Sciatic nerve (tissue), 2 donors: ENCODE results near the gene ZNRD2. TPM values are rescaled to one million over a fixed set of nuclear protein-coding genes. Genes with fewer than 3 reads are reported as not detected.

Source experiments
- ATAC-seq: fragments of 200-7000 bp; cut with Tn5 transposase; one replicate; pipeline ENCODE4 v1.9.1; 2020; ENCODE audit warnings: mild to moderate bottlenecking, moderate library complexity
- DNase-seq: peaks from one replicate; pipeline ENCODE4 v3.0.0-alpha.2; 2020; ENCODE audit warnings: low spot score
- intact Hi-C: fragments of 100-400 bp; cut with DNase I; formaldehyde crosslinking; loops from one replicate; pipeline ENCODE4 v1.14.2; 2022
- total RNA-seq: library from RNA; stranded (reverse); fragmentation: NEBNext Ultra II Directional; extraction: Animal tissue kit (Norgen Biotek cat#: 25700); gene quantifications from one replicate; pipeline ENCODE4 v1.2.1, GENCODE V29; 2021
- donor health status: DM: no; HTN: no; CAD: no.
- donor health status: DM: no; HTN: no; CAD: no.

Gene ZNRD2
- total RNA-seq, 1 donor from 2014 or later, result 23.7 TPM

DNA sequence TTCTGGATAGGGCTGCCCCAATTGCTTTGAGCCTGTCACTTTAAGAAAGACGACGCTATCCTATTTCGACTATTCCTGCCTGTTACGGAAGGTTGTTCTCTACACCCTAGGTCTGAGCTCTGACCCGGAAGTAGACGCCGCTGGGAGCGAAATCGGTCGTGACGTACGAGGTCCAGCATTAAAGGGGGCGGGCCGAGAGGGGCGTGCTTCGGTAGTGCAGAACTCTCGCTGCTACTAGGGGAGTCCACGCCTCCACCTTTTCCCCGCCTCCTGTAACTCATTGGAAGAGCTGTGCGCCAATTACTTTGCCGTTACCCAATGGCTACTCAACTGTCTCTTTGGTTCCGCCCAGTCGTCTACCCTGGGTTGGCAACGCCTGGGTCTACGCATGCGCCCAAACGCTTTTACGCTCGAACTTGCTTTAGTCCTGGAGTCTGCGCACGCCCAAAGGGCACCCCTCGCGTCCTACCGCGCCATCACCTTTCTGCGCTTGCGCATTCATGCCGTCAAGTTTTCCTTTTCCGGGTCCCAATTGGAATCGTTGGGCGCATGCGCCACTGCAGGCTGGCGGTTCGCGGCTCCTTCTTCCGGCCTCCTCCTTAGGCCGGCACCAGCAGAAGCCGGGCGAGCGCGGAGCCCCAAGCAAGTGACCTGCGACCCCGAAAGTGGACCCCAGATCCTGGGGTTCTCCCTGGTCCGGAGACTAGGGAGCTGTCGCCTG, 45.1 kb downstream of the ZNRD2 start, which contains the start of gene PCNX3:
TSS of gene PCNX3 (plus strand) at position 548 of the 721 bp plus-strand sequence. CDS start 536 bp downstream, outside the sequence.
- peak; percentile 100 for DNase-seq
- peak; percentile 89 for ATAC-seq
- intact Hi-C loops, result no loop called here

GRCh38 chr11:65615950-65616574, 45.8 kb downstream of the ZNRD2 start:
- no peak for ATAC-seq
- intact Hi-C loops, result no loop called here
- no peak for DNase-seq

- ATAC-seq, result no peak
- no peak for DNase-seq
- intact Hi-C loops, result no loop called here
These were observed 46.3 kb downstream of the ZNRD2 start for GRCh38 chr11:65616575-65617001.

- DNase-seq (no peak), ATAC-seq (no peak)
- intact Hi-C loops, result no loop called here
These were observed 47.0 kb downstream of the ZNRD2 start for GRCh38 chr11:65617136-65617850.

DNA sequence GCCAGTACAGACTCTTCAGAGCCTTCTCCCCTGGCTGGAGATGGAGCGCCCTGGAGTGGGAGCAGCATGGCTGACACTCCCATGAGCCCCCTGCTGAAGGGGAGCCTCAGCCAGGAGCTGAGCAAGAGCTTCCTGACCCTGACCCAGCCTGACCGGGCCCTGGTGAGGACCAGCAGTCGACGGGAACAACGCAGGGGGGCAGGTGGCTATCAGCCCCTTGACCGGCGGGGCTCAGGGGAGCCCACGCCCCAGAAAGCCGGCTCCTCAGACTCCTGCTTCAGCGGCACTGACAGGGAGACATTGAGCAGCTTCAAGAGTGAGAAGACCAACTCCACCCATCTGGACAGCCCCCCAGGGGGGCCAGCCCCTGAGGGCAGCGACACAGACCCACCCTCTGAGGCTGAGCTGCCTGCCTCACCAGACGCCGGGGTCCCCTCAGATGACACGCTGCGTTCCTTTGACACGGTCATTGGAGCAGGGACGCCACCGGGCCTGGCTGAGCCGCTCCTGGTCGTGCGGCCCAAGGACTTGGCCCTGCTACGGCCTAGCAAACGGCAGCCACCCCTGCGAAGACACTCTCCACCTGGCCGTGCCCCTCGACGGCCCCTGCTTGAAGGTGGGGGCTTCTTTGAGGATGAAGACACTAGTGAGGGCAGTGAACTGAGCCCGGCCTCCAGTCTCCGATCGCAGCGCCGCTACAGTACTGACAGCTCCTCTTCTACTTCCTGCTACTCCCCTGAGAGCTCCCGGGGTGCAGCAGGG, 47.9 kb downstream of the ZNRD2 start:
- no peak for ATAC-seq
- intact Hi-C loops, result no loop called here
- no peak for DNase-seq

- intact Hi-C loops, result no loop called here
- no peak for DNase-seq
- ATAC-seq, result no peak
These were observed 48.5 kb downstream of the ZNRD2 start for GRCh38 chr11:65618763-65619162.

DNA sequence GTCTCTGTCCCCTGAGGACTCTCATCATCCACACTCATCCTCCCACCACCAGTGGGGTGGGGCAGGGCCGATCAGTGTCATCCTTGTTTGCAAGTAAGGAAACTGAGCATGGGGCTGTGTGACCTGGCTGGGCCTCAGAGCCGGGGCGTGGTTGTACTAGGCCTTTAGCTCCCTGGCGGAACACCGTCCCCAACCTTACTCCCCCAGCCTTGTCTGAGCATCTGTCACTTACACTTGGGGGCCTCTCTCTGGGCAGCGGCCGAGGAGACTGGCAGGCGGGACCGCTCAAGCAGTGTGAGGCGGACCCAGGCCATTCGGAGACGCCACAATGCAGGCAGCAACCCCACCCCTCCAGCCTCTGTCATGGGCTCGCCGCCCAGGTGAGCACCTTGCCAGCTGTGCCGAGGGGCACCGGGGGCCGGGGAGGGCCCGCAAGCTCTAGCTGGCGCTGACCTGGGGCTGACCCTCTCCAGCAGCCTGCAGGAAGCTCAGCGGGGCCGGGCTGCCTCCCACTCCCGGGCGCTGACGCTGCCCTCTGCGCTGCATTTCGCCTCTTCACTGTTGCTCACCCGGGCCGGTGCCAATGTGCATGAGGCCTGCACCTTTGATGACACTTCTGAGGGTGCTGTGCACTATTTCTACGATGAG, 49.1 kb downstream of the ZNRD2 start:
- DNase-seq (no peak), ATAC-seq (no peak)
- intact Hi-C loops, result no loop called here

DNA sequence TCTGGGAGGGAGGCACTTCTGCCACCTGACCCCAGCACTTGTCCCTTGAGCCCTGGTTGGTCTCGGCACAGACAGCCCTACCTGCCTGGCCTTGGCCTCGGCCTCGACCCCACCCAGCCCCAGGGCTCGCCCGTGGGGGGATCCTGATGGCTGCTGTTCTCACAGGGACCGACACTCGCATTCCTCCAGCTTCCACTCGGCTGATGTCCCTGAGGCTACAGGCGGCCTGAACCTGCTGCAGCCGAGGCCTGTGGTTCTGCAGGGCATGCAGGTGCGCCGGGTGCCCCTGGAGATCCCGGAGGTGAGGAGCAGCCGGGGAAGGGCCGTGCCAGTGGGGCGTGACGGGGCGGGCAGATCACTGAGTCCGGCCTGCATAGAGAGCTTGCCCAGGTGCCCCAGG, 50.4 kb downstream of the ZNRD2 start:
- ATAC-seq (no peak), DNase-seq (no peak)
- intact Hi-C loops, result no loop called here

DNA sequence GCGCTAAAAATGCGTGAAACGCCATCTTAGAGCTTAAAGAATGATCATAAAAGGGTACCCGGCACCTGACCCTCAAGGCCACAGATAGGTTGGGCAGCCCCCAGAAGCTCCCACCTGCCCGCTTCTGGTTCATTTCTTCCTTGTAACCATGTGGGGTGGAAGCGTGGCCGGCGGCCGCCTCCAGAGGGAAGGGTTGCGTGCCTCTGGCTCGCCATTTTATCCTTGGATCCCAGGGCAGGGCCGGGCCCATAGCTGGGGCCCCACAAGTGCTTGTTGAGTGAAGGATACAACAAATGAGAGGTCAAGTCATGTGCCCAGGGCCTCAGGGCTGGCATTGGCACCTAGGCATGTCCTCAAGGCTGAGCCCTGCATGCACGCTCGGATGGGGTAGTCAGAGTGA, 51.2 kb downstream of the ZNRD2 start:
- intact Hi-C loops, result no loop called here
- no peak for ATAC-seq
- no peak for DNase-seq

Other genes starting within 250 kb of the ZNRD2 start
- gene DPF2, start 236.6 kb upstream of the ZNRD2 start, total RNA-seq, result 62.5 TPM
- not detected for gene TIGD3, start 215.7 kb upstream of the ZNRD2 start, total RNA-seq
- 12.0 TPM for gene SLC25A45, start 187.8 kb upstream of the ZNRD2 start, total RNA-seq
- 65.9 TPM for gene FRMD8, start 183.8 kb upstream of the ZNRD2 start, total RNA-seq
- 1,255 TPM for gene NEAT1, start 147.7 kb upstream of the ZNRD2 start, total RNA-seq
- gene MALAT1, start 71.4 kb upstream of the ZNRD2 start, total RNA-seq, result 14,857 TPM
- 64.0 TPM for gene SCYL1, start 45.4 kb upstream of the ZNRD2 start, total RNA-seq
- gene LTBP3, start 12.1 kb upstream of the ZNRD2 start, total RNA-seq, result 306 TPM
- 44.1 TPM for gene FAM89B, start 2.1 kb downstream of the ZNRD2 start, total RNA-seq
- 149 TPM for gene EHBP1L1, start 5.6 kb downstream of the ZNRD2 start, total RNA-seq
- gene KCNK7, start 25.3 kb downstream of the ZNRD2 start, total RNA-seq, result 1.5 TPM
- 132 TPM for gene MAP3K11, start 43.7 kb downstream of the ZNRD2 start, total RNA-seq
- 23.9 TPM for gene PCNX3, start 45.3 kb downstream of the ZNRD2 start, total RNA-seq
- gene SIPA1, start 67.6 kb downstream of the ZNRD2 start, total RNA-seq, result 86.9 TPM
- 95.6 TPM for gene RELA, start 92.4 kb downstream of the ZNRD2 start, total RNA-seq
- gene KAT5, start 141.8 kb downstream of the ZNRD2 start, total RNA-seq, result 81.5 TPM
- gene RNASEH2C, start 150.3 kb downstream of the ZNRD2 start, total RNA-seq, result 42.5 TPM
- 12.9 TPM for gene AP5B1, start 210.5 kb downstream of the ZNRD2 start, total RNA-seq
- not detected for gene OVOL1, start 216.6 kb downstream of the ZNRD2 start, total RNA-seq